Stimulated activated CD4-positive, alpha-beta T cell treated with anti-CD3 and anti-CD28 coated beads, Interleukin-1b, Interleukin-23, amount 100 ng/mL, for 24 hours (primary cell): ENCODE measurements around the gene SEC31B.

Experiments
- DNase-seq, 4 experiments: peaks; one replicate each; pipeline ENCODE4 v3.0.0-alpha.2; 2020; ENCODE audit warnings: low read depth in 4 of 4, low spot score in 1 of 4

The SEC31B gene

DNA sequence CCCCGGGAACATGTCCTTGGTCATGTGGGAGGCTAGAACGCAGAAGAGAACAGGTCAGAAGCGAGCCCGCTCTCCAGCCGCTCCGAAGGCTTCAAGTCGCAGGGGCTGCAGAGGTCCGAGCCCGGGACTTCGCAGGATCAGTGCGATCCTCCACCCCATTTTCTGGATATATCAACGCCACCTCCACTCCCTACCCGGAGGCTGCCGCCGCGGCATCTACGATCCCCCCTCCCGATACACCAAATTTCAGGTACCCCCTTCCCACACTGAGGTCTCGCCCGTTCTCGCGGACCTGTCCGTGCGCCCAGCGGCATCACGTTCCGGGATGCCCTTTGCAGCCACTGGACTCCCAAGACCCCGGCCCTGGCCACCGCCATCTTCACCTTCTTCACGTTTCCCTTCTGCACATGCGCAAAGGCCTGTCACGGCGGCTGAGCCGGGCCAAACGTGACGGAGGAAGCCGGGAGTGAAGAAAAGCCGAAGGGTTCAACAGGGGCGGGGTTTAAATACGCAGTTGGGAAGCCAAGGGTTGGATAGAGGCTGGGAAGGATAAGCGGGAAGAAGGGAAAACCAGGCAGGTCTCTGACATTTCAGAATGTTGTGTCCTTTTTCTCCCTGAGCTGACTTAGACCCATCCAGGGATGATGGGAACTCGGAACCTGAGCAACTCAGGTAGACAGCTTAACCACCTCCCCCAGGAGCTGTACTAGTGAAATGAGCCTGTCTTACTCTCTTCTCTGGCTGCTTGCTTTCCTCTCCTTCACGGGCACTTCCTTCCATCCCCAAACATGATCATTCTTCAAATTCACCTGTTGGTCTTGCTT lies 10.0 kb upstream of the SEC31B start, which contains the start of gene NDUFB8:
TSS of gene NDUFB8 (minus strand) at position 397 of the 824 bp plus-strand sequence. CDS start at position 377, 20 bp downstream.
- DNase-seq, result peak; percentile 79 to 84 (median 82)

- DNase-seq, result no peak
Measured at GRCh38 chr10:100528921-100529474, 9.3 kb upstream of the SEC31B start.

GRCh38 chr10:100528123-100528886 lies 8.6 kb upstream of the SEC31B start:
- no peak for DNase-seq

- DNase-seq, result no peak
Measured at GRCh38 chr10:100524638-100525037, 5.0 kb upstream of the SEC31B start.

GRCh38 chr10:100524206-100524605 lies 4.5 kb upstream of the SEC31B start:
- DNase-seq, result no peak

- DNase-seq, result no peak
Measured at GRCh38 chr10:100522945-100523344, 3.3 kb upstream of the SEC31B start.

GRCh38 chr10:100522107-100522801 lies 2.6 kb upstream of the SEC31B start:
- no peak for DNase-seq

- DNase-seq, result no peak
Measured at GRCh38 chr10:100520811-100521210, 1.1 kb upstream of the SEC31B start.

DNA sequence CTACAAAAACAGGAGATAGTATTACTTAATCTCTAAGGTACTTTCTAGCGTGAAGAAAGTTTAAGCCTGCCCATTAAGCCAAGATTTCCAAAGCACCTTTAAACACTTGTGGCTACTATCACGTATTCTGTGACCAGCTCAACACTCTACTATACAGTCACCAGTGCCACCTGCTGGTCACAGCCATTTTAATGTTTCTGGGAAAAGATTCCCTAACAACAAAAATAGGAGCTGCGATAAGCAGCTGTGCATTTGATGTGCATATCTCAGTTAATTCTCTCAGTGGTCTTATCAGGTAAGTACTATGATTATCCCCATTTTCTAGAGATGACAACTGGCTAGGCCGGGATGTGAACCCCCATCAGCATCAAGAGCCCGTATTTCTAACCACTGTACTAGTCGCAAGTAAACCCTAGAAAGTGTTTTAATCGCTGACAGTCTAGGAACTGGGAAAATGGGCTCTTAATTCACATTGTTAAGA lies 860 bp downstream of the SEC31B start:
- peak in 2 of 4 experiments; percentile 40 to 43 for DNase-seq

DNA sequence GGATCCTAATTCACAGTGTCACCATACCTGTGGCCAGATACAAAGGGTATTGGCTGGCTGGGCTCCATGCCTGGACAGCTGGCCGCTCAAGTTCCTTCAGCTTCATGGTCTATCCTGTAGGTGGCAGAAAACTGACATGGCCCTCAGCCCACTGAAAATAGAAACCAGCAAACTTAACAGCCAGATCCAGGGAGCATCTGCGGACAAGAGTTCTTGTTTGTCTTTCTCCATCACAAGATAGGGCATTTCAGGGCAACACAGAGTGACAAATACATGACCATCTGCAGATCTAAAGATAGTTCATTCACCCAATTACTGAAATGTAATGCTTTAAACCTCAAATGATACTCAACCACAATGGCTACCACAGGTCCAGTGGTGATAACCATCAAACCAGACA lies 2.8 kb downstream of the SEC31B start:
- no peak for DNase-seq

DNA sequence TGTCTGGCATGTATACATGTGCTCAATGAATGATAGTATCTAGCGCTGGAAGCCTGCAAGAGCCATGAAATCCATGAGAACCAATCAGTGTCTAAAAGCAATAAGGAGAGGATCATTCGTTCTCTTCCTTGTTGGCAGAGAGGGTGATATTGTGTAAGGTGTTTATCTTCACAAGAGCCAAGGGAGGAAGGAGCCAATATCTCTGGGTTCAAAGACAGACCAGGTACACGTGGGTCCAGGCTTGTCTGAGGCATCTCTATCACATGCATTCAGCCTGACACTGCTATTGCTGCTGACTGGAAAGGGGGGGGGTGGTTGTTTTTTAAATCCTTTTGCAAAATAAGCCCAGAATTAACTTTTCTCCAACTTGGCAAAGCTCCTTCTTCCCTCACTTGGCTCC lies 4.0 kb downstream of the SEC31B start:
- DNase-seq, result no peak

GRCh38 chr10:100510533-100511308 lies 8.9 kb downstream of the SEC31B start:
- peak in 1 of 4 experiments; percentile 37 for DNase-seq

DNA sequence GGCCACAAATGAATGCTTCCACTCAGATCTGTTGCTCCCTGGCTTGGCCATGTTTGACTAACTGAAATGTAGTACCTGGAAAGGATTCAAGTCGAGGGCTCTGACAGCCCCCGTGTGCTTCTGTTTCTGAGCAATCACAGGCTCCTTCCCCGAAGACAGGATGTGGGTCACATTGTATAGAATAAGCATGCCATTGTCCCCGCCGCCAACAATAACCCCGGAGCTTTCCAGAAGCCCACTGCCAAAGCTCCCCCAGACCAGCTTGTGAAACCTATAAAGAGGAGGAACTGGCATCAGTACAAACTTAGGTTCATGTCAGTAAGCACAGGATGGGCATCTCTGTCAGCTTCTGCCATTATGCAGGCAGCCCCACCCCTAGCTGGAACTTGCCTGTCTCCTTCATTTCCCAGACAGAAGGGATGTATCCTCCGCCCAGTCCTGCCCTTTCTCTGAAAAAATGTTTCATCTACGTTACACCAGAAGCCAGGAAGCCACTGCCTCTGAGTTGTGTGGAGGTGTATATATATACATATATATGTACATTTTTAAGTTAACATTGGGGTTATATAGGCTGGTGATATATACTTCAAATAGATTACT lies 10.3 kb downstream of the SEC31B start:
- DNase-seq, result no peak

DNA sequence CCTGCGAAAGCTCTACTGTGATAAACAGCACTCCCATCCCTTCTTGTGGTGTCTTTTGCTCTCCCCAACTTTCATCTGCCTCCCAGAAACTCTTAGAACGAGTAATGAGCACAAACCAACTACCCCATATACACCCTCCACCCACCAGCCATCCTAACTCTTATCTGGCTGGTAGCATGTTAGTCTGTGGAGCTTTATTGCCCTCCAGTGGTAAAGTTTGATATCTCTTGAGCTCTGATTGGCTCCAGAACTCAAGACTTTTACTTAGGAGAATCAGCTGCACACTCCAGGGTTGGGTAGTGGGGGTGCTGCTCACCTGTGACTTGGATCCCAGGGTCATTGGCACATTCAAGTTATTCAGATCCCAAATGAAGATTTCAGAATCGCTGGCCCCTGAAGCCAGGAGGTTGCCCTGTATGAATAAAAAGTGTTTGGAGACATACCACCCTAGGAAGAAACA lies 10.9 kb downstream of the SEC31B start:
- no peak for DNase-seq

DNA sequence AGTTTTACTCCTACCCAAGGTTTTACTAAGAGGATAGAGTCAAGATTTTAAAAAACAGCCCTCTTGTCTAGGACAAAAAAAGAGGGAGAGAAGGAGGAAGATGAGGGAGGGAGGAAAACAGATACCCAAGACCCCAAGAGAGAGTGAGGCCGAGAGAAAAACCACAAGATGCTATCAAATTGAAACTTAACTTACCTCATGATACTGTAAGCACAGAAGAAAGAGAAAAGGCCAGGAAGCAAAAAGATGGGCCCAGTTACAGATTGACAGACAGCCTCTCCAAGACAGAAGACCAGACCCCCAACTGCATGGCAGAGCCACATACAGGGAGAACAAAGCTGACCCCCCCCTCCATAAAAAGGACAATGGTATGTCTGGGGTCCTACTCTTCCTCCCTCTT lies 11.4 kb downstream of the SEC31B start:
- DNase-seq, result no peak

DNA sequence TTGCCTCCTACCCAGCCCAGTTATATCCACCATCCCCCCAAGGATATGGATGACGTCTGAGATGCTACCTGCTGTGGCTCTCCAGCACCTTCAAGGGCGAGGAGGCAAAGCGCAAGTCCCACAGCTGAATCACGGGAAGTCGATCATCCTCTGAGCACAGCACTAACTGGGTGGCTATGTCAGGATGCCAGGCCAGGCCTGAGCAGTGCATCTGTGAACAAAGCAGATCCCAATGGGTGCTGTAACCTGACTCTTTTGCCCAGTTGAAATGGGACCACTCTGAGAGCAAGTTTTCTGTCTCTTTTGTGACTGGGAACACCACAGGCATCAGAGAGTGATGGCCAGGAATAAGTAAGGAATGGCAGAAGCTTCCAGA lies 12.3 kb downstream of the SEC31B start:
- DNase-seq, result no peak

- DNase-seq, result no peak
Measured at GRCh38 chr10:100506596-100507356, 12.9 kb downstream of the SEC31B start.

DNA sequence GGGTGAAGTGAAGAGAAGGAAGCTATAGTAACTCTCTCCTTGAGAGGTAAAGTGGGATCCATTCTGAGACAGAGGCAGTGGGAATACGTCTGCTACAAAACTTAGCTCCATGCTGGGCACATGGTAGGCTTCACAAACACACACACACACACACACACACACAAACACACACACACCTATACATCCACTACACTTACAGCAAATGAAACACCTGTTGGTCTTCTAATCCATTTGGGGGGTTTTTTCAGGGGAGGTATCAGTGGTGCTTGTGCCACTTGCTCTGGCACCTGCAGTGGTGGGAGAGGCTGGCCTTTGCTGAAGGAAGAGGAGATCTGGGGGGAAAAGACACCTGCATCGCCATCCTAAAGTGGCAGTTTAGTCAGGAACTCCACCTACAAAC lies 14.5 kb downstream of the SEC31B start:
- DNase-seq, result no peak

DNA sequence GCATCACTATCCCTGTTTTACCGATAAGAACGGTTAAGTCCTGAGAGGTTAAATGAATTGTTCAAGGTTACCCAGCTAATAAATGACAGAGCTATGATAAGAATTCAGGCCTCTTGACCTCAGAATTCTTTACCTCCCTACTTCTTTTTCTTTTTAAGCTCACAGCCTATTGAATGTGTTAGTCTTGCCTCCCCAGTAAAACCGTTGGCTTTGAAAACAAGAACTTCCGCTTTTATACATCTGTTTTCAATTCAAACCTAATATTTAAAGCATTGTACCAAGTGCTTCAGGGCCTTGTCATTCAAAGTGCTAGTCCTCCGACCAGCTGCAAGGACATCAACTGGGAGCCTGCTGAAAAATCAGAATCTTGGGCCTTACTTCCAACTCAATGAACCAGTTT lies 15.6 kb downstream of the SEC31B start:
- no peak for DNase-seq
